SJCRH30 (cell line): ENCODE data around the gene MEIOSIN. TPM values are rescaled to one million over a fixed set of nuclear protein-coding genes. Genes with fewer than 3 reads are reported as not detected.

Experiments
- DNase-seq, 2 experiments: peaks; one replicate each; pipeline ENCODE4 v3.0.0-alpha.2; 2015 to 2020
- H3K27ac ChIP-seq: fragments of 250-450 bp; sonication (Bioruptor Pico); 2 replicates; pipeline ENCODE4 v1.5.1; 2020; ENCODE audit warnings: mild to moderate bottlenecking, moderate library complexity
- H3K27me3 ChIP-seq: fragments of 250-450 bp; sonication (Bioruptor Pico); 2 replicates; pipeline ENCODE4 v1.5.1; 2020; ENCODE audit warnings: mild to moderate bottlenecking, moderate library complexity
- H3K36me3 ChIP-seq: fragments of 250-450 bp; sonication (Bioruptor Pico); 2 replicates; pipeline ENCODE4 v1.5.1; 2020; ENCODE audit warnings: mild to moderate bottlenecking, moderate library complexity
- H3K4me1 ChIP-seq: fragments of 250-450 bp; sonication (Bioruptor Pico); 2 replicates; pipeline ENCODE4 v1.5.1; 2020; ENCODE audit warnings: mild to moderate bottlenecking, moderate library complexity
- H3K4me3 ChIP-seq: fragments of 250-450 bp; sonication (Bioruptor Pico); 2 replicates; pipeline ENCODE4 v1.5.1; 2020; ENCODE audit warnings: mild to moderate bottlenecking, moderate library complexity
- H3K9me3 ChIP-seq: fragments of 250-450 bp; sonication (Bioruptor Pico); replicated peaks from 2 replicates; pipeline ENCODE4 v1.5.1; 2020; ENCODE audit warnings: mild to moderate bottlenecking, moderate library complexity
- total RNA-seq: library from RNA; depleted of rRNA; stranded (reverse); fragments of >200 nt; shearing (Covaris generic); gene quantifications from 2 replicates; pipeline ENCODE4 v1.2.3, GENCODE V29; 2014

MEIOSIN gene
- total RNA-seq, 1 experiment from 2014 or later, result not detected

DNA sequence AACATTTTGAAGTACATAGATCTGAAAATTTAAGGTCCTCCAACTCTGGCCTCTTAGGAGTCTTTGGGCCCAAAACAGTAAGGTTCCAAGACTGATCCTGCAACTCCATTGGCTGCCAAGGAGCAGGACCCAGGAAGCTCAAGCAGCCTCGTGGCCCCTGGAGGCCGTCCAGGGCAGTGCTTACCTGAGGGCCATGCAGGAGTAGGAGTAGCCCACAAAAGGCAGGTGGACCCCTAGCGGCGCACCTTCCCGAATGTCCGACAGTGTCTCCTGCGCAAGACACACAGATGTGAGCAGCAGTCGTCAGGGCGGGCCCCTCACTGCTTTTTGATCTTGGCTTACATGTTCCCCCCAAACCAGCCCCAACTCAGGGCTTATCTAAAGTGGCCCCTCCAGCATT is 41.5 kb downstream of the MEIOSIN start:
- H3K4me3 ChIP-seq, result no peak overlapping the region
- peaks cover 7% of the 10 kb centered on the region for H3K4me1 ChIP-seq
- H3K9me3 ChIP-seq, result no peaks in the 10 kb centered on the region
- no peak overlapping the region for H3K27ac ChIP-seq
- H3K36me3 ChIP-seq, result peaks cover 62% of the 10 kb centered on the region
- H3K27me3 ChIP-seq, result no peaks in the 10 kb centered on the region
- DNase-seq, result no peak

DNA sequence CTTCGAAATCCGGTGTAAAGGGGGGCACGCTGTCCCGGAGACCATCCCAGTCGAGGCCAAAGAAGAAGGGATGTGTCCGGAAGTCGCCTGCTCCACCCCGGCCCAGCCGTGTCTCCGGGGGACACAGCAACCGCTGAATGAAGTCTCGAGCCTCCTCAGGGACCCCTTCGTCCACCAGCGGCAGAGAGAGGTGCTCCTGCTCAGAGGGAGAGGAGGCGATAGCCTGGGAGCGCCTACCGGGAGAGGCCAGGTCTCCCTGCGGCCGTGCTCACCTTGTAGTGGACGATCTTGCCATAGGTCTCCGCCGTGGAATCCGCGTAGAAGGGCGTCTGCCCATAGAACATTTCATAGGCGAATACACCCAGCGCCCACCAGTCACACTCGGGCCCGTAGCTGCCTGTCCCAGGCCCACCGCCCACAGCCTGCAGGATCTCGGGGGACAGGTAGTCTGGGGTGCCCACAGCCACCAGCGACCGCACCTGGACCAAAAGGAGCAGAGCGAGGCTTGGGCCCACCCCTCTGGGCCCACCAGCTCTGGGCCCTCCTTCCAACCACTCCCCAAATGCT is 44.2 kb downstream of the MEIOSIN start:
- peaks cover 9% of the 10 kb centered on the region for H3K4me1 ChIP-seq
- H3K27me3 ChIP-seq, result no peaks in the 10 kb centered on the region
- H3K27ac ChIP-seq, result no peak overlapping the region
- peaks cover 69% of the 10 kb centered on the region for H3K36me3 ChIP-seq
- no peaks in the 10 kb centered on the region for H3K9me3 ChIP-seq
- H3K4me3 ChIP-seq, result no peak overlapping the region
- DNase-seq, result no peak

DNA sequence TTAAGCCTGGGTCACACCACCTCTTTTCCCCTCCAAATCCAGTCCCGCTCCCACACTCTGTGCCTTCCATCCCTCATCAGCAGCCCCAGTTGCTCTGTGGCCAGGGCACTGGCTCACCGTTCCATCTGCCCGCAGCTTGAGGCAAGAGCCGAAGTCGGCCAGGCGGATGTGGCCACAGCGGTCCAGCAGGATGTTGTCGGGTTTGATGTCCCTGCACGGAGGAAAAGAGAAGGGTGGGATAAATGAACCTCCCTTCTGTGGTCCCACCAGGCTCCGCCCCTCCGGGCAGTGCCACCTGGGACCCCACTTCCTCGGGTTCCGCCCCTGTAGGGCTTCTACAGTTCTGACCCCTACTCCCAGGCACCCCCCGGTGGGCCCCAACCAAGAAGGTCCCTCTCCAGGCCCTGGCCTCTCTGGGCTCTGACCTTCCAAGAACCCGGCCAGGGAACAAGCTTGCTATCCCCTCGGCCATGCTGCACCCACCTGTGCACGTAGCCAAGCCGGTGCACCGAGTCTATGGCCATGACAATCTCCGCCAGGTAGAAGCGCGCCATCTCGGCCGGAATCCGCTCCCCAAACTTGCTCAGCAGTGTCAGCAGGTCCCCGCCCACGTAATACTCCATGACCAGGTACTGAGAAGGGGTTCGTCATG is 44.9 kb downstream of the MEIOSIN start:
- peaks cover 11% of the 10 kb centered on the region for H3K4me1 ChIP-seq
- H3K36me3 ChIP-seq, result peaks cover 65% of the 10 kb centered on the region
- no peaks in the 10 kb centered on the region for H3K27me3 ChIP-seq
- H3K9me3 ChIP-seq, result no peaks in the 10 kb centered on the region
- no peak for DNase-seq
- no peak overlapping the region for H3K4me3 ChIP-seq
- H3K27ac ChIP-seq, result no peak overlapping the region

DNA sequence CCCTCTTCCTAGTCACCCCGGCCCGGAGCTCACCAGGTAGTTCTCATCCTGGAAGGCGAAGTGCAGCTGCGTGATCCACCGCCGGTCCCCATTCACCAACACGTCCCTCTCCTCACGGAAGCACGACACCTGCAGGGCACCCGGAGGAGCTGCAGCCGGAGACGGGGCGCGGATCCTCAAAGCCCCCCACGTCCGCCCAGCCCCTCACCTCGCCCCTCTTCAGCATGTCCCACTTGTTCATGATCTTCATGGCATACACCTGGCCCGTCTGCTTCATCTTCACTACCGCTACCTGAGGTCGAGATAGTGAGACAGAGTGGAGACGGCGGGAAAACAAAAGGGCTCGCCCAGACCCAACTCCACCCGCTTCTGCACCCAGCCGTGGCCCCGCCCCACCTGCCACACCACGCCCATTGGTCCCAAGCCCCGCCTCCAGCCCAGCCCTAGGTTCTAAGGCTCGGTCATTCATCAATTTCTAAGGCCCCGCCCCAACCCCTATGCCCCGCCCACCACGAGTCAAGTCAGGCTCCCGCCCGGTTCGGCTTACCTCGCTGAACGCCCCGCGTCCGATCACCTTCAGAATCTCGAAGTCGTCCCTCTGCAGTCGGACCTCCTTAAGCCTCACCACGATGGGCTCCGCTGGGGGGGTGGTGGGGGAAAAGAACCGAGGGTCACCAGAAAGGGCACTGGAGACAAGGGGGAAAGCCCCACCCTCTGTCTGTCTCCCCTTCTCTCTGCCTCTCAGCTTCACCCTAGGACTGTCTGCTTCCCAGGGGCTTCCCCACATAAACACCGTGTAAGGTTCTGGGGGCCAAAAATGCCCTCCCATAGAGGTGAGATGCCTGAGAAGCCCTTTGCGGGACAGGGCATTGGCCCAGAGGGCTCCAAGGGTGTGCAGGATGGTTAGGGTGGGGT is 46.2 kb downstream of the MEIOSIN start:
- Histone ChIP-seq H3K9me3 (no peaks in the 10 kb centered on the region), H3K4me3 (peak overlapping the region; percentile 84; the same call in 1 of the 2 replicates), H3K27ac (peak overlapping the region; percentile 99; the same call in 1 of the 2 replicates), H3K36me3 (peaks cover 57% of the 10 kb centered on the region), H3K4me1 (peaks cover 18% of the 10 kb centered on the region), H3K27me3 (no peaks in the 10 kb centered on the region)
- DNase-seq, result peak; percentile 77 to 80

DNA sequence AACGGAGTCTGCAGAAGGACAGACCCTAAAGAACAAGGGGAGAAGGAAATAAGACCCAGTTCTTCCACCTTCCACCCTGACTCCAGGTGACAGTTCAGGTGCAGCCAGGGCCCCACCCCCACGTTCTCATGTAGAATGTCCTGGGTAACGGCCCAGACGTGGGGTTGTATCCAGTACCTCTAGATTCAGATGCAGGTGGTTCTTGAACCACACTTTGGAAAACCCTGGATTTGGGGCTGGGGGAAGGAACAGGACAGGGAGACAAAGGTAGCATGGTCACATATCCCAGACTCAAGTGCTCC is 46.9 kb downstream of the MEIOSIN start:
- Histone ChIP-seq H3K27ac (peak overlapping the region; percentile 99), H3K36me3 (peaks cover 55% of the 10 kb centered on the region), H3K27me3 (no peaks in the 10 kb centered on the region), H3K9me3 (no peaks in the 10 kb centered on the region), H3K4me1 (peaks cover 23% of the 10 kb centered on the region), H3K4me3 (peak overlapping the region; percentile 84)
- DNase-seq, result no peak

DNA sequence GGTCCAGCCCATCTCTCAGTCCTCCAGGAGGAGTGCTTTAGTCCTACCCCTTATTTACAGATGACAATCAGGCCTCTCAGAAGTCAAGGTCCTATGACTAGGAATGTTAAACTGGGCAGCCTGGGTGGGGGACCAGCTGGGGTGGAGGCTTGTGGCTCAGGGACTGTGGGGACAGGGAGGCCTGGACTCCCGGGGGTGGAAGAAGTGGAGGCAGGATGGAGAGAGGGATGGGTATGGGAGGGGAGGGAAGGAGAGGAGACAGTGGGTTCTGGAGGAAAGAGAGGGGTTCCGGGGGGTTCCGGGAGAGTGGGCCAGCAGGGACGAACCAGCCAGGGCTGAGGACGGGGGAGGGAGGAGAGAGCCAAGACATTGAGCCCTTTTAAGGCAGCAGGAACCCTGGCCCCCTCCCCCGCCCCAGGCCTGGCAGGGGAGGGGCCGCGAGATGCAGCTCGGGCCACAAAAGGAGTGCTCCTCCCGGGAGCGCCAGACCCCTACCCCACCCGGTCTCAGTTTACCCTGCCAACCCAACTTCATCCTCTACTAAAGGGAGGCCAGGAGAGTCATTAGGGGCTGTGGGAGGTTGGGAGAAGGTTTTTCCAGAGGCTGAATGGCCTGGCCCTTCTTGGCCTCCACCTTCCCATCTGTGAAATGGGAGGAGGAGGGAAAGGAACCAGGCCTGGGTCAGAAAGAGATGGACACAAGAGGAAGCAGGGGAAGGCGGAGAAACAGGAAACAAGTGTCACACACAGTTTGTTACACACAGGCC is 47.4 kb downstream of the MEIOSIN start:
- H3K4me3 ChIP-seq, result peak overlapping the region; percentile 84
- H3K4me1 ChIP-seq, result peaks cover 23% of the 10 kb centered on the region
- H3K9me3 ChIP-seq, result no peaks in the 10 kb centered on the region
- no peaks in the 10 kb centered on the region for H3K27me3 ChIP-seq
- H3K27ac ChIP-seq, result peak overlapping the region; percentile 99
- no peak for DNase-seq
- peaks cover 58% of the 10 kb centered on the region for H3K36me3 ChIP-seq

DNA sequence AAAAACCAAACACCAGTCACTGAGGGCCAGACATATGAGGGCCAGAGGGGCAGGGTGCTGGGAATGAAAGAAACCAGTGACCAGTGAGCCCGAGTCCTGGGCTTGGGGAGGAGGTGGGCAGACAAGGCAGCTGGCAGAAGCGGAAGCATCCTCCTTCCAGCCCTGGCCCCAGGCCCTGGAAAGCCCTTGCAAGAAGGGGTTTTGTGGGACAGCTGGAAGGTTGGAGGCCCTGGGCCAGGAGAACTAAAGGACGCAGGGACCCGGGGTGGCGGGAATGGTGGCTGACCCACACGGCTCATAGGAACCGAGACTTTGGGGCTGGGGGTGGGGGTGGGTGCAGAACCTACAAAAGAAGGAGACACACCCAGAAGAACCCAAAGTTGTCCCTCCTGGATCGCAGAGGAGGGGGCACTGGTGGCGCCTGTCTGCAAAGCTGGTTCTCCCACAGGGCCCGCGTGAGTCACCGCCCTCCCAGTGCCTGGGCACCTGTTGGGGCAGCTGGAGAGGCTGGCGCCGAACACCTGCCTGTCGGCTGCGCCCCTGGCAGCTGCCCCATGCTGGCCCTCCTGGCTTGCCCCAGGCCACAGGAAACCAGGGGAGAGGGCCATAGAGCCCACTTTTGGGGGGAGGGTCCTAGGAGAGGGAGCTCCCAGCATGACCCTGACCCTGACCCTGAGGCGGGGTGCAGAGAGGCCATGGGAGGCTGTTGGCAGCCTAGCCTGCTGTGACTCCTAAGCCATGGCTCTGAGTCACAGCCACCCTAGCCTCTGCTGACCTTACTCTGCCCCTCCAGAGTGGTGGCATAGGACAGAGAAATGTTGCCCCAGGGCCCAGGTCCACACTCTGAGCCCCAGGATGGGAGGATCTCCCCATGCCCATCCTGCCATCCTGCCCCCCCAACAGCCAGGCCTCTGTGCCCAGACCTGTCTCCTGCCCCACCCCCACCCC is 48.2 kb downstream of the MEIOSIN start:
- Histone ChIP-seq H3K4me1 (peaks cover 23% of the 10 kb centered on the region), H3K9me3 (no peaks in the 10 kb centered on the region), H3K4me3 (peak overlapping the region; percentile 84), H3K27me3 (no peaks in the 10 kb centered on the region), H3K27ac (peak overlapping the region; percentile 99), H3K36me3 (peaks cover 59% of the 10 kb centered on the region)
- peak; percentile 90 to 93 for DNase-seq

DNA sequence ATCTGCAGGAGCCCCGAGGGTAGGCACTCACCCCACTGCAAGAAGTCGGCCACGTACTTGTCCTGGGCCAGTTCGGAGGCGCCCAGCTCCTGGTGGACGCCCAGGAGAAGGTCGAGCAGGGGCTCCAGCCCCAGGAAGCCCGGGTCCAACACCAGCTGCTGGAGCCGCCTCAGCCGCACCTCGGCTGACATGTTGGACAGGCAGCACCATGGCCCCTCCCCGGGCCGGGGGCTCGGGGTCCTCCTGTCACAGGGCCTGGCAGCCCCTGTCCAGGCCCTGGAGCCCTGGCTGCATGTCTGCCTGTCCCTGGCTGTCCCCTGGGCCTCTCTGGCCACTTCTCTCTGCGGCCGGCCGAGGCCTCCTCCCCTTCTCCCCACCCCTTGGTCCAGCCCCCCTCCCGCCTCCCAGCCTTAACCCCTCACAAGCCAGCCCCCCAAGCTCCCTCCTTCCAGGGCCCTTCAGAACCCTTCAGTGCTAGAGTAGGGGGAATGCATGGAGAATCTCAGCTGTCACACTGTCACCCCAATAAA is 49.0 kb downstream of the MEIOSIN start, which contains the start of gene DMPK:
DMPK (minus strand) TSS at position 329 of the 530 bp plus-strand sequence; CDS start at position 191, 138 bp downstream.
- Histone ChIP-seq H3K27ac (peak within 1 kb of the TSS; percentile 99), H3K4me1 (peaks cover 23% of the 10 kb centered on the region), H3K9me3 (no peaks in the 10 kb centered on the region), H3K4me3 (peak within 1 kb of the TSS; percentile 84), H3K27me3 (no peaks in the 10 kb centered on the region), H3K36me3 (peaks cover 53% of the 10 kb centered on the region)
- peak; percentile 78 for DNase-seq

DNA sequence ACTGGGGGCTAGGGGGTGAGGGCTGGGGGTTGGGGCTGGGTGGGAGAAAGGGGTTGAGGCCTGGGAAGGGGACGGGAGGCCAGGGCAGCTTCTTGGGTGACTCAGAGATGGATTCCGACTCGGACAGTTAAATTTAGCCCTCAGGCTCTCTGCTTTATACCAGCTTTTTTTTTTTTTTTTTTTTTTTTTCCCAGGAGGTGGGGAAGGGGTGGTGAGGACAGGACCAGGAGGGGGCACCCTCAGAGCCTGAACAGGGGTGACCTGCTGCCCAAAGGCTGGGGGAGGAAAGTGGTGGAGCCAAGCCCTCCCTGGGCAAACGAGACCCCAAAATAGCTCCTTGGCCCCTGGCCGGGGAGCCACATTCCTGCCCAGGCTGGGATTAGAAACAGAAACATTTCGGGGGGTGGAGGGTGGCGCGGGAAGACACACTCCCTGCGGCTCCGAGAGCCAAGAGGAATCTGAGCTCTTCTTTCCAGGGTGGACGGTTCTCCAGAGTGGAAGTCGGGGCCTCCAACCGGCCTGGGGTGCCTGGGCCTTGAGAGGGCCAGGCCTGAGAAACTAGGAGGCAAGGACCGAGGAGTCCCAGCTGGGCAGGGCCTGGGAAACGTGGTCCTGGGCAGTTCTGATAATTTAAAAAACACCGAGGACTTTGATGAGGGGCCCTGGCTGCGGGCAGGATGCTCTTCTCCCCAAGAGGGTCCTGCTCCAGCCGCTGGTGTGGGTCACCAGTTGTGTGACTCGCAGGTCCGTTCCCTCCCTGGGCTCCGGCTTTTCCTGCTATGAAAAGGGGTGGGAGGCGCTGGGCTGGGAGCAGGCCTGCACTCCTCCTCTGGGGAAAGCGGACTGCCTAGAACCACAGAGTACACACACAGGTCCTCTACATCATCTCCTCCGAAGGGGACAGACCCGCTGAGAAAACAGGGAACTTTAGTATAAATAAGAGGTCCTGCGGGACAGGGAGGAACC is 49.9 kb downstream of the MEIOSIN start:
- Histone ChIP-seq H3K4me3 (peak overlapping the region; percentile 84), H3K9me3 (no peaks in the 10 kb centered on the region), H3K36me3 (peaks cover 45% of the 10 kb centered on the region), H3K27me3 (no peaks in the 10 kb centered on the region), H3K27ac (peak overlapping the region; percentile 99), H3K4me1 (peaks cover 23% of the 10 kb centered on the region)
- peak; percentile 74 to 75 for DNase-seq

DNA sequence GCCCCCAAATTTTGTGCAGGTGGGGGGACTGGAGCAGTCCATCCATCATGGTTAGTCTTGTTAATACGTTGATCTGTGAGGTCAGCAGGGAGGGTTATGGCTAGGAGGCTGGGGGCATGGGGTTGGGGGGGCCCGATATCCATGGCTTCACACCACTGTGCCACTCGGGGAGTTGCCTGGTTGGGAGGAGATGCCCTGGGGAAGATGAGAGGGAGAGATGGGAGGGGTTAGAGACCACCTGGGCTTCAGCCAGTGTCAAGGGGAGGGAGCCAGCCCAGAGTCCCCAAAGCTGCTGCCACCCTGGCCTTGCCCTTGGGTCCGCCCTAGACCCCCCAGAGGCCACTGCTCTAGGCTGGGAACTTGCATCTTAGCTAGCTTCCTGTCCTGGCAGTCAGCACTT is 50.9 kb downstream of the MEIOSIN start:
- H3K36me3 ChIP-seq, result peaks cover 44% of the 10 kb centered on the region
- DNase-seq, result no peak

DNA sequence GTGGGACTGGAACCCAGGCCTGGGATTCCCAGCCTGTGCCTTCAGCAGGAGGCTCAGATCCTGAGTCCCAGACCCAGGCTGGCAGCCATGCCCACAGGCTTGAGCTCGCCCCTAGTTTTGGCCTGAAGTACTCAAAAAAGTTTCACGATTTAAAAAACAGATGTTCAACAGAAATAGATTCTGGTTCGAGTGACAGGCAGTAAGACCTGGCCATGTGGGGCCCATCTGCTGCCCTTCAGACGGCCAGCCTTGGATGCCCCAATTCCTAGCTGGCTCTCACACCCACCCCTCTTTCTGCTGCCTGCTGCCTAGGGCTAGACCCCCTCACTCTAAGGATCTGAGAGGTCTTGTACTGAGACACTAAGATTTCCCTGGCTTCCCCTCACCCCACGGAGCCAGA is 51.9 kb downstream of the MEIOSIN start:
- DNase-seq, result no peak
- Histone ChIP-seq H3K4me3 (no peak overlapping the region), H3K27ac (no peak overlapping the region), H3K36me3 (peaks cover 44% of the 10 kb centered on the region), H3K4me1 (peaks cover 19% of the 10 kb centered on the region), H3K27me3 (no peaks in the 10 kb centered on the region), H3K9me3 (no peaks in the 10 kb centered on the region)

More for the DNA sequence above, 50.9 kb downstream of the MEIOSIN start:
- Histone ChIP-seq H3K4me3 (no peak overlapping the region; the same call in 1 of the 2 replicates), H3K9me3 (no peaks in the 10 kb centered on the region), H3K27me3 (no peaks in the 10 kb centered on the region), H3K4me1 (peaks cover 23% of the 10 kb centered on the region), H3K27ac (peak overlapping the region; percentile 99; the same call in 1 of the 2 replicates)

DNA sequence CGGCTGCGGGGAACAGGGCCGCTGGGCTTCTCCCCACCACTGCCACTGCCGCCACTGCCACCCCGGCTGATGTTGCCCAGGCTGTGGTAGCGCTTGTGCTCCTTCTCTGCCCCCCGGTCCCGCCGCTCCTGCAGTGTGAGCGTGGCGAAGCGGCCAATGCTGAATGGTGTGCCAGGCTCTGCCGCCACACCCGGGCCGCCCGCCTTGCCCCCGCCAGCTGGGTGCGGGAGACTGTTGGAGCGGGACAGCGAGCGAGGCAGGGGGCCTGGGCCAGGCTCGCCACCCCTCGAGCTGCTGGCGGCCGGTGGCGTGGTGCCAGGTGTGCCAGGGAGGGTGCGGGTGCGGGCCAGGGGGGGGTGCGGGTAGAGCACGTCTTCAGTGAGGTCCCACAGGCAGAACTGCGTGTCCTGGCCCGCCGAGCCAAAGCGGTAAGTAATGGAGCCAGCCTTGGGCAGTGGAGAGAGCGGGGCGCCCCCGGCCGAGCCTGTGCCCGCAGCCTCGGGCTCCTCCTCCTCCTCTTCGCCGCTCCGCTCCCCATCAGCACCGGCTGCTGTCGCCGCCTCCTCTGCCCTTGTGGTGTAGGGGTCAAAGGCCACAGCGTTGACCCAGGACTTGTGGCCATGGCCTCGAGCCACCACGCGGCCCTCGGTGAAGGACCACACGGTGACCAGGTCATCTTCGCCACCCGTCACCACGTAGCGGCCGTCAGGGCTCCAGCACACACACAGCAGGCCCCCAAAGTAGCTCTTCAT is 52.7 kb downstream of the MEIOSIN start:
- no peak for DNase-seq
- Histone ChIP-seq H3K4me3 (no peak overlapping the region), H3K36me3 (peaks cover 36% of the 10 kb centered on the region), H3K27me3 (no peaks in the 10 kb centered on the region), H3K4me1 (peaks cover 19% of the 10 kb centered on the region), H3K9me3 (no peaks in the 10 kb centered on the region), H3K27ac (no peak overlapping the region)
